Glutamatergic neuron (in vitro differentiated cells): Measurements from ENCODE around the gene PROX2. TPM values are rescaled to one million over a fixed set of nuclear protein-coding genes. Genes with fewer than 3 reads are reported as not detected.

ENCODE experiments used
- DNase-seq: peaks from one replicate; pipeline ENCODE4 v3.0.0; 2022
- H3K27ac Mint-ChIP-seq: one replicate; pipeline ENCODE4 v1.8.0; 2020; ENCODE audit warnings: mild to moderate bottlenecking, mixed read lengths, inconsistent platforms; ENCODE audit not compliant: unreplicated experiment
- H3K27me3 Mint-ChIP-seq: one replicate; pipeline ENCODE4 v1.8.0; 2020; ENCODE audit warnings: mild to moderate bottlenecking, moderate library complexity, mixed read lengths, inconsistent platforms; ENCODE audit not compliant: unreplicated experiment
- H3K36me3 Mint-ChIP-seq: one replicate; pipeline ENCODE4 v1.8.0; 2020; ENCODE audit warnings: mild to moderate bottlenecking, mixed read lengths, inconsistent platforms; ENCODE audit not compliant: unreplicated experiment
- H3K4me1 Mint-ChIP-seq: one replicate; pipeline ENCODE4 v1.8.0; 2020; ENCODE audit warnings: mild to moderate bottlenecking, low read depth, mixed read lengths, inconsistent platforms; ENCODE audit not compliant: unreplicated experiment
- H3K4me3 Mint-ChIP-seq: one replicate; pipeline ENCODE4 v1.8.0; 2020; ENCODE audit warnings: mild to moderate bottlenecking, mixed read lengths, inconsistent platforms; ENCODE audit not compliant: unreplicated experiment
- H3K9me3 Mint-ChIP-seq: one replicate; pipeline ENCODE4 v1.8.0; 2020; ENCODE audit warnings: mild to moderate bottlenecking, moderate library complexity, mixed read lengths, inconsistent platforms; ENCODE audit not compliant: unreplicated experiment
- total RNA-seq: library from RNA; stranded (reverse); fragmentation: NEBNext Ultra II Directional; extraction: Animal tissue kit (Norgen Biotek cat#: 25700); gene quantifications from one replicate; pipeline ENCODE4 v1.2.1, GENCODE V29; 2021; ENCODE audit not compliant: unreplicated experiment
- TF ChIP-seq, protein P1 (sequence below): fragments of 200-600 bp; sonication (generic); IDR thresholded peaks from one replicate; pipeline ENCODE4 v1.5.0; 2021; ENCODE audit not compliant: partially characterized antibody, unreplicated experiment

The PROX2 gene
- total RNA-seq, 1 donor from 2014 or later: not detected

DNA sequence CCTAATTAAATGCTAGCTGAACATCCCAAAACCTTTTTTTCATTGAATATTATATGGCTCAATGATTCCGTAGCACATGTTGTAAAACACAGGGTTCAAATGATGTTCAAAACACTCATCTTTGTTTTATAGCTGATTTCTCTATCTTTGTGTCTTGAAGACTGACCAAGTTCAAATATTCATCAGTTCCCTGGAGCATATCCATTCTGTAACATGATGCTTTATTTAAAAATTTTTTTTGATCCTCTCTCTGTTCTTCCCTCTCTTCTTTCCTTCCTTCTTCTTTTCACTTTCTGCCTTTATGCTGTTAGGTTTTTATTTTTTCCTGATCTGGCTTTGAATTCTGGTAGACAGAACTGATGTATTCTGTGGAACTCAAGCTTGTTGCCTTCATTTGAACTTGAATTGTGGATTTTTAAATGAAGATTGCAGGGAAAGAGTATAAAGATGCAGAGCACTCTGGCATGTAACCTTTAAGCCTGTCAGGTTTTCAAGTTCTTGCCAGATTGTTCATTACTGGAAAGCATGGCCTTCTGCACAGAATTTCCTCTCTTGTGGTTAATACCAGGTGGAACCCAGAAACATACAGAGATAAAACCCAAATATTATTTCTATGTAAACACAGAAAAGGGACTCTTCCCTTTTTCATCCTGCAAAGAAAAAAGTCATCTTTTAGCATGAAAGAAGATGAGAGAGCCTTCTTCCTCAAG, 39.5 kb downstream of the PROX2 start:
- DNase-seq: no peak
- Mint-ChIP-seq H3K4me1 (no peaks in the 10 kb centered on the region), H3K27me3 (no peaks in the 10 kb centered on the region), H3K9me3 (no peaks in the 10 kb centered on the region), H3K4me3 (no peak overlapping the region), H3K36me3 (no peaks in the 10 kb centered on the region), H3K27ac (no peak overlapping the region)
- TF ChIP-seq, protein P1, sequence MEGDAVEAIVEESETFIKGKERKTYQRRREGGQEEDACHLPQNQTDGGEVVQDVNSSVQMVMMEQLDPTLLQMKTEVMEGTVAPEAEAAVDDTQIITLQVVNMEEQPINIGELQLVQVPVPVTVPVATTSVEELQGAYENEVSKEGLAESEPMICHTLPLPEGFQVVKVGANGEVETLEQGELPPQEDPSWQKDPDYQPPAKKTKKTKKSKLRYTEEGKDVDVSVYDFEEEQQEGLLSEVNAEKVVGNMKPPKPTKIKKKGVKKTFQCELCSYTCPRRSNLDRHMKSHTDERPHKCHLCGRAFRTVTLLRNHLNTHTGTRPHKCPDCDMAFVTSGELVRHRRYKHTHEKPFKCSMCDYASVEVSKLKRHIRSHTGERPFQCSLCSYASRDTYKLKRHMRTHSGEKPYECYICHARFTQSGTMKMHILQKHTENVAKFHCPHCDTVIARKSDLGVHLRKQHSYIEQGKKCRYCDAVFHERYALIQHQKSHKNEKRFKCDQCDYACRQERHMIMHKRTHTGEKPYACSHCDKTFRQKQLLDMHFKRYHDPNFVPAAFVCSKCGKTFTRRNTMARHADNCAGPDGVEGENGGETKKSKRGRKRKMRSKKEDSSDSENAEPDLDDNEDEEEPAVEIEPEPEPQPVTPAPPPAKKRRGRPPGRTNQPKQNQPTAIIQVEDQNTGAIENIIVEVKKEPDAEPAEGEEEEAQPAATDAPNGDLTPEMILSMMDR: no peak

DNA sequence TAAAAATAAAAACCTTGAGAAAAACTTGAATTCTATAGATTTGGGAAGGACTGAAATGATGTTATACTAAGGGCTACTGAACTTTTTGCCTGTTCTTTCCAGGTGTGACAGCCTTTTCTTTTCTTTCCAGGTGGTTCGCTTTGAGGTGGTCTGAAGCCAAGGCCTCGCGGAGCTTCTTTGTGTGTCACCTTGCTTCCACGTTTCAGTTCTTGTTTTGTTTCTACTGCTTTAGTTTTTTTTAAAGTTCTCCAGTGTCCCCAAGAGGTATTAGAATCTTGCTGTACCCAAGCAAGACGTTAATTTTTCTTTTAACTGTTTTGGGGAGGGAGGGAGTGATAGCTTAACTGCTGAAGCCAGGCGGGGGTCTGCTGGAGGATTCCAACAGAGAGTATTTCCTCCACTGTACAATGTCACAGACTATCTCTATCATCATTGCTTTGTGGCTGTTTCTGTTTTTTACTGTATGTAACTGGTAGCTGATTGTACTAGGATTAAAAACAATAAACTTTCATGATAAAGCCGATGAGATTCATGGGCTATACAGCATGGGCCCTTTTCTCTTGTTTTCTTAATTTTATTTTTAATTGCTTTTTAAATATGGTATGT, 40.2 kb downstream of the PROX2 start:
- Mint-ChIP-seq H3K4me3 (no peak overlapping the region), H3K36me3 (no peaks in the 10 kb centered on the region), H3K27ac (no peak overlapping the region), H3K9me3 (no peaks in the 10 kb centered on the region), H3K4me1 (no peaks in the 10 kb centered on the region), H3K27me3 (no peaks in the 10 kb centered on the region)
- TF ChIP-seq, protein P1: no peak
- DNase-seq: no peak

DNA sequence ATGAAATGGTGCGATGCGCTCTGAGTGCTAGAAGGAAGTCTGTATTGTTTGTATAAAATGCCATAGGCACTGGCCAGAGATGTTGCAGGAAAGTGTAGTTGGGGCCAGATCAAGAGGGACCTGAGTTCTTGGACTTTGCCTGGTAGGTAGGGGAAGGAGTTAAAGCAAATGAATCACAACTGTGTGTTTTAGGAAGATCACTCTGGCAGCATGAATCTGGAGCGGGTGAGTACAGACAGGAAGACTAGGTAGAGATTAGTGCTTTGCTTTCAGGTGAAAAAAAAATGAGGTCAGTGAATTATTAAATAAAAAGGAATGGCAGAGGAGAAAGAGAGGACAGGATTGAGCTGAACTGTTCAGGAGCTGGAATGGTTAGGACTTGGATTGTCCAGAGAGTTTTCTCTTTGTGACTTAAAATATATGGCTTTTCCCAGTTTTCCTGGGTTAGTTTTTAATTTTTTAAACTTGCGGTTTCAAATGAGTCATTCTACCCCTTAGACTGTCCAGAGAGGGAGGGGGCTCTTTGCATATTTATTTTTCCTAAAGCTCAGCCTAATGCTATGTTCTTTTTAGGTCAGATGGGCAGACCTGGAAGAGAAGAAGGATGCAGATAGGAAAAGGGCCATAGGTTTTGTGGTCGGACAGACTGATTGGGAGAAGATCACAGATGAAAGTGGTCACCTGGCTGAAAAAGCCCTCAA, 41.1 kb downstream of the PROX2 start:
- Mint-ChIP-seq H3K27ac (no peak overlapping the region), H3K4me3 (no peak overlapping the region), H3K4me1 (no peaks in the 10 kb centered on the region)

DNA sequence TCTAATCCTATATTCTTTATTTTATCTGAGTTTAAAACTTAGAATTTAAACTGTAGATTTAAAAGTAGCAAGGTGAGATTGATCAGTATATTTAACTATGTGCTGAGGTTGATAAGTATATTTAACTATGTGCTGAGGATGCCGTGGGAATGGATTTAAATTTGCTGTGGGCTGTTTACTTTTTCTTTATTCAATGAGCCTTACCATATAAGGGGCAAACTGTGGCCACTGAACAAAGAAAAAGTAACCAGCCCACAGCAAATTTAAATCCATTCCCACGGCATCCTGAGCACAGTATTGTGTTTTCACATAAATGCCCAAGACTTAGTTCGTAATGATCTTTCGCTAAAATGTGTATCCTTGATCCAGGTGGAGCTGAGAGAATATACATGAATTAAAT, 43.1 kb downstream of the PROX2 start:
- no peak overlapping the region for H3K27ac Mint-ChIP-seq
- H3K9me3 Mint-ChIP-seq: no peaks in the 10 kb centered on the region
- no peaks in the 10 kb centered on the region for H3K4me1 Mint-ChIP-seq
- no peak for DNase-seq
- TF ChIP-seq, protein P1: no peak
- H3K27me3 Mint-ChIP-seq: no peaks in the 10 kb centered on the region
- no peak overlapping the region for H3K4me3 Mint-ChIP-seq
- no peaks in the 10 kb centered on the region for H3K36me3 Mint-ChIP-seq

More for the DNA sequence above, 41.1 kb downstream of the PROX2 start:
- DNase-seq: no peak
- no peaks in the 10 kb centered on the region for H3K9me3 Mint-ChIP-seq
- no peaks in the 10 kb centered on the region for H3K27me3 Mint-ChIP-seq
- TF ChIP-seq, protein P1: no peak
- H3K36me3 Mint-ChIP-seq: no peaks in the 10 kb centered on the region

DNA sequence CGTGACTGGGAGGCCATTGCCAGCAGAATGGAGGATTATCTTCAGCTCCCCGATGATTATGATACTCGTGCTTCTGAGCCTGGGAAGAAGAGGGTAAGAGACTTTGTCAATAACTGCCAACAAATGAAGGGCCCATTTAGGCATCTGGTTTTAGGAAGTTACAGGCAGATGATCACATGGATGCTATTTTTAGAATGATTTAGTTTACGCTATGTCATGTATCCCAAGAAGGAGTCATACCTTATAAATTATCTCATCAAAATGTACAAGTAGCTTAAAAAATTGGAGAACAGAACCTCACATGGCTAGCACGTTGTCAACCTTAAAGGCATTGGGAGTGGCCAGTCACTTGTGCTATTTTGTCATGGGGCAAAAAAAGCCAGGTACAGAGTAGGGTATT, 46.7 kb downstream of the PROX2 start:
- no peak for DNase-seq
- H3K9me3 Mint-ChIP-seq: no peaks in the 10 kb centered on the region
- peaks cover 13% of the 10 kb centered on the region for H3K4me1 Mint-ChIP-seq
- no peak overlapping the region for H3K27ac Mint-ChIP-seq
- no peaks in the 10 kb centered on the region for H3K27me3 Mint-ChIP-seq
- no peaks in the 10 kb centered on the region for H3K36me3 Mint-ChIP-seq
- TF ChIP-seq, protein P1: no peak
- H3K4me3 Mint-ChIP-seq: no peak overlapping the region
